ENCODE measurements around the gene CXXC5.
A peak's percentile ranks its signal among the peaks of the same experiment; 100 is the strongest.

Gene CXXC5

DNA sequence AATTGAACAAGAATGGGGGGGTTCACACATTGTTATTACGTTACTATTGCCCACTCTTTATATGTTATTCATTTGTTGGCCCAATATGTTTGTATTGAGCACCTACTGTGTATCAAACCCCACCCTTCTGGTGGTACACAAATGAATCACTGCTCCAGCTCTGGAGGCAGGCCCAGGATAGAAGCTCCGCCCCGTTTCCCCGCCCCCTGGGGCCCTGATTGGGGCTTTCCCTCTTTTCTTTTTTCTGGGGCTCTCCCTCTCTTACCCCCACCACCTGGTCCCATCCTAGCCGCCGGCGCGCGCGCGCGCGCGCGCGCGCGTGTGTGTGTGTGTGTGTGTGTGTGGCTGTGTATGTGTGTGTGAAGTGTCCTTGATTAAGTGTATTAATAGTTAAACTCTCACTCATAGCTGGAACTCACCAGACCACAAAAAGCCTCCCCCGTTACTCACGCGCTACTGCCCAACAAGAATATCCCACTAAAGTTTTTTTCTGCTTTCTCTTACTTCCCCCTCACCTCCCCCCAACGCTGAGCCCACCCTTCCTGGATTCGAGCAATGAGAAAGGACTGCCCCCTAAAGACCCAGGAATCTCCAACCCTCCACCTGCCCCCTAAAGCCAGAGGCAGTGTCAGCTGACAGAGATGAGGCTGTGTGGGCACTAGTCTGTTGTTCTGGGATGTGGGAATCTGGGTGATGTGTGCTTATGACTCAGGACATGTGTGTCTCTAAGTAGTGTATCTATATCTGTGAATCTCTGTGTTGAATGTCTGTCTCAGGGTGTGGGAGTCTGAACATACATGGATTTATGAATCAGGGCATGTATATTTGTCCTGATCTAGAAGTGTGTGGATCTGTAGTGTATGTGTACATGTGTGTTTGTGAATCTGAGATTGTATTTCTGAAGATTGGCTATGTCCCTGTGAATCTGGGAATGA lies 4.0 kb downstream of the CXXC5 start:
- peak; percentile 69 for DNase-seq (ENCODE audit: low read depth)
- H3K4me3 ChIP-seq (replicated peaks; ENCODE audit: low read depth, low read length) = no peak overlapping the region
- TF ChIP-seq, protein P1, sequence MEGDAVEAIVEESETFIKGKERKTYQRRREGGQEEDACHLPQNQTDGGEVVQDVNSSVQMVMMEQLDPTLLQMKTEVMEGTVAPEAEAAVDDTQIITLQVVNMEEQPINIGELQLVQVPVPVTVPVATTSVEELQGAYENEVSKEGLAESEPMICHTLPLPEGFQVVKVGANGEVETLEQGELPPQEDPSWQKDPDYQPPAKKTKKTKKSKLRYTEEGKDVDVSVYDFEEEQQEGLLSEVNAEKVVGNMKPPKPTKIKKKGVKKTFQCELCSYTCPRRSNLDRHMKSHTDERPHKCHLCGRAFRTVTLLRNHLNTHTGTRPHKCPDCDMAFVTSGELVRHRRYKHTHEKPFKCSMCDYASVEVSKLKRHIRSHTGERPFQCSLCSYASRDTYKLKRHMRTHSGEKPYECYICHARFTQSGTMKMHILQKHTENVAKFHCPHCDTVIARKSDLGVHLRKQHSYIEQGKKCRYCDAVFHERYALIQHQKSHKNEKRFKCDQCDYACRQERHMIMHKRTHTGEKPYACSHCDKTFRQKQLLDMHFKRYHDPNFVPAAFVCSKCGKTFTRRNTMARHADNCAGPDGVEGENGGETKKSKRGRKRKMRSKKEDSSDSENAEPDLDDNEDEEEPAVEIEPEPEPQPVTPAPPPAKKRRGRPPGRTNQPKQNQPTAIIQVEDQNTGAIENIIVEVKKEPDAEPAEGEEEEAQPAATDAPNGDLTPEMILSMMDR (IDR thresholded peaks at IDR 0.05; ENCODE audit: low read length, missing control alignments) = no peak

- no peak for DNase-seq (ENCODE audit: low read depth)
- no peak overlapping the region for H3K4me3 ChIP-seq (replicated peaks; ENCODE audit: low read depth, low read length)
These were observed 4.7 kb downstream of the CXXC5 start for GRCh38 chr5:139652788-139653241.

GRCh38 chr5:139653616-139654015 lies 5.5 kb downstream of the CXXC5 start:
- no peak for DNase-seq (ENCODE audit: low read depth)
- H3K4me3 ChIP-seq (replicated peaks; ENCODE audit: low read depth, low read length) = no peak overlapping the region
- TF ChIP-seq, protein P1 (IDR thresholded peaks at IDR 0.05; ENCODE audit: low read length, missing control alignments) = no peak

More at GRCh38 chr5:139652788-139653241, 4.7 kb downstream of the CXXC5 start:
- TF ChIP-seq, protein P1 (IDR thresholded peaks at IDR 0.05; ENCODE audit: low read length, missing control alignments) = no peak

DNA sequence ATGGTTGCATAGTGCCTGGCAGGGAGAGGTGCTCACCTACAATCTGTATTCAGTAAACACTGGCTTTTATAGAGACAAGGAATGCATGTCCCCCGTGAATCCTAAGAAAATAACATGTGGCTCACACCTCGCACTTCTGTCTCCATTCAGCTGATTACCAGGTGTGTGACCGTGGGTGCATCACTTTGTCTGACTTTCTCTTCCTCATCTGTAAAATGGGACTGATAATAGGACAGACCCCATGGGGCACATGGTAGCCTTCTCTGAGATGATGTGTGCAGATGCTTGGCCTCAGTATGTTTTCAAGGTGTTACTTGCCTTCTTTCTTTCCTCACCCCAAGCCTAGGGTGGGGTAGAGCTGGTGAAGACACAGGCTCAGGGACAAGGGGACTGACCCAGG lies 6.3 kb downstream of the CXXC5 start:
- TF ChIP-seq, protein P1 (IDR thresholded peaks at IDR 0.05; ENCODE audit: low read length, missing control alignments) = no peak

GRCh38 chr5:139654871-139655491 lies 6.8 kb downstream of the CXXC5 start:
- no peak overlapping the region for H3K4me3 ChIP-seq (replicated peaks; ENCODE audit: low read depth, low read length)
- no peak for DNase-seq (ENCODE audit: low read depth)
- TF ChIP-seq, protein P1 (IDR thresholded peaks at IDR 0.05; ENCODE audit: low read length, missing control alignments) = no peak

More for the DNA sequence above, 6.3 kb downstream of the CXXC5 start:
- H3K4me3 ChIP-seq (replicated peaks; ENCODE audit: low read depth, low read length) = no peak overlapping the region
- no peak for DNase-seq (ENCODE audit: low read depth)

DNA sequence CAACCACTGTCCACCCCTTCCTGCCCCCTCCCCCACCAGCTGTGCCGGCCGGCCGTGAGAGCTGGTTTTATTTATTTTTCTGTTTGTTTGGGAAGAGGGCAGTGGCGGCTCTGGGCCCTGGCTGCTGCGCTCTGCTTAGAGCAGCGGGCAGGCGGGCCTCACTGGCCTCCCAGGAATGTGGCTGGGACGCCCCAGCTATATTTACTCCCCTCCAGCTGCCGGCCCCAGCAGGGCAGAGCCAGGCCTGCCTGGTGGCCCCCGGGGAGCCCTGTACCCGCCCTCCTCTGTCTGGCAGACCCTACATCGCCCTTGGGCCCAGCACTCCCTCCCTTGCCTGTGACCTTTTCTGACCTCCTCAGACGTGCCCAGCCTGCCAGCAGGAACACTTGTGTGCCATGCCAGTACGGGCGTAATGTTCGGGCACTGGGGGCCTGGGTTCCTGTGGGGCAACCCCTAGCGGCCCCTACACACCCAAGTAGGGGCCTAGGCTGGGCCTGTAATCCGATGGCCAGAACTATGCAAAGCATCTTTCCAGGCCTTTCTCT lies 7.7 kb downstream of the CXXC5 start:
- TF ChIP-seq, protein P1 (IDR thresholded peaks at IDR 0.05; ENCODE audit: low read length, missing control alignments) = no peak
- DNase-seq (ENCODE audit: low read depth) = no peak
- H3K4me3 ChIP-seq (replicated peaks; ENCODE audit: low read depth, low read length) = no peak overlapping the region

Measured in fibroblast of pulmonary artery (primary cell).